Osteocyte (in vitro differentiated cells): ENCODE measurements around the gene KSR1. TPM values are rescaled to one million over a fixed set of nuclear protein-coding genes. Genes with fewer than 3 reads are reported as not detected.

Experiments used
- DNase-seq: peaks from one replicate; pipeline ENCODE4 v3.0.0; 2021; ENCODE audit warnings: mixed read lengths; ENCODE audit not compliant: unreplicated experiment; ENCODE audit errors: extremely low spot score
- H3K27ac Mint-ChIP-seq: one replicate; pipeline ENCODE4 v1.8.0; 2021; ENCODE audit warnings: mild to moderate bottlenecking, mixed read lengths; ENCODE audit not compliant: unreplicated experiment
- H3K27me3 Mint-ChIP-seq: one replicate; pipeline ENCODE4 v1.8.0; 2021; ENCODE audit warnings: mixed read lengths; ENCODE audit not compliant: unreplicated experiment
- H3K36me3 Mint-ChIP-seq: one replicate; pipeline ENCODE4 v1.8.0; 2021; ENCODE audit warnings: mixed read lengths; ENCODE audit not compliant: unreplicated experiment
- H3K4me1 Mint-ChIP-seq: one replicate; pipeline ENCODE4 v1.8.0; 2021; ENCODE audit warnings: mixed read lengths; ENCODE audit not compliant: unreplicated experiment
- H3K4me3 Mint-ChIP-seq: one replicate; pipeline ENCODE4 v1.8.0; 2021; ENCODE audit warnings: mild to moderate bottlenecking, moderate library complexity, mixed read lengths; ENCODE audit not compliant: unreplicated experiment
- H3K9me3 Mint-ChIP-seq: one replicate; pipeline ENCODE4 v1.8.0; 2021; ENCODE audit warnings: mixed read lengths; ENCODE audit not compliant: unreplicated experiment
- total RNA-seq: library from RNA; stranded (reverse); gene quantifications from 2 replicates; pipeline ENCODE4 v1.2.1, GENCODE V29; 2021
- TF ChIP-seq, protein P1 (sequence below): fragments of 200-600 bp; sonication (generic); IDR thresholded peaks from 2 replicates; pipeline ENCODE4 v1.5.0; 2021; ENCODE audit warnings: antibody characterized with exemption, mild to moderate bottlenecking, moderate library complexity

KSR1 gene
- total RNA-seq, 1 donor from 2014 or later: 63.4 TPM

DNA sequence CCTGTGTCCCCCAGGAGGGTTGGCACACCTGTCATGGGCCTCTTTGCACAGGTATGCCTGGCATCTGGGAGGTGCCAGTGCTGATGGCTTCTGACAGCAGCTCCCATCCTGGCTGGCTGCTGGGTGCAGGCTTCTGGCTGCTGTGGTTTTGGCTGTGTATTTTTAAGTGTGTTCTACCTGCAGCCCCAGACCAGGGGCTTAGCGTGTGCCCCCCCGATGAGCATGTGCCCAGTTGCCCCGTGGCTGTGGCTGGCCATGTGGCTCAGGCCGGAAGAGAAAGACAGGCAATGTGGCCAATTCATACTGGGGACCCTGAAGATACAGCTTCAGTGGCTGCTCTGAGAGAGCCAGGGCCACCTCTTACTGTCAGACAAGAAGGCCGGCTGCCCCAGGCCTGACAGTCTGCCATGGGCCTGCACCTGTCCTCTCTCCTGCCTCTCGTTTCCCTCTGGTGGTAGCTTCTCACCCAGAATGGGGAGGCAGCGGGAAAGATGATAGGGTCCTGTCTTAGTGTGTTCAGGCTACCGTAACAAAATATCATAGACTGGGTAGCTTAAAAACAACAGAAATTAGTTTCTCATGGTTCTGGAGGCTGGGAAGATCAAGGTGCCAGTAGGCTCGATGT, 137.1 kb downstream of the KSR1 start:
- no peaks in the 10 kb centered on the region for H3K27me3 Mint-ChIP-seq
- DNase-seq: no peak
- H3K4me1 Mint-ChIP-seq: no peaks in the 10 kb centered on the region
- H3K36me3 Mint-ChIP-seq: peaks cover 19% of the 10 kb centered on the region
- TF ChIP-seq, protein P1, sequence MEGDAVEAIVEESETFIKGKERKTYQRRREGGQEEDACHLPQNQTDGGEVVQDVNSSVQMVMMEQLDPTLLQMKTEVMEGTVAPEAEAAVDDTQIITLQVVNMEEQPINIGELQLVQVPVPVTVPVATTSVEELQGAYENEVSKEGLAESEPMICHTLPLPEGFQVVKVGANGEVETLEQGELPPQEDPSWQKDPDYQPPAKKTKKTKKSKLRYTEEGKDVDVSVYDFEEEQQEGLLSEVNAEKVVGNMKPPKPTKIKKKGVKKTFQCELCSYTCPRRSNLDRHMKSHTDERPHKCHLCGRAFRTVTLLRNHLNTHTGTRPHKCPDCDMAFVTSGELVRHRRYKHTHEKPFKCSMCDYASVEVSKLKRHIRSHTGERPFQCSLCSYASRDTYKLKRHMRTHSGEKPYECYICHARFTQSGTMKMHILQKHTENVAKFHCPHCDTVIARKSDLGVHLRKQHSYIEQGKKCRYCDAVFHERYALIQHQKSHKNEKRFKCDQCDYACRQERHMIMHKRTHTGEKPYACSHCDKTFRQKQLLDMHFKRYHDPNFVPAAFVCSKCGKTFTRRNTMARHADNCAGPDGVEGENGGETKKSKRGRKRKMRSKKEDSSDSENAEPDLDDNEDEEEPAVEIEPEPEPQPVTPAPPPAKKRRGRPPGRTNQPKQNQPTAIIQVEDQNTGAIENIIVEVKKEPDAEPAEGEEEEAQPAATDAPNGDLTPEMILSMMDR: no peak
- no peaks in the 10 kb centered on the region for H3K9me3 Mint-ChIP-seq
- no peak overlapping the region for H3K27ac Mint-ChIP-seq
- H3K4me3 Mint-ChIP-seq: no peak overlapping the region

- no peaks in the 10 kb centered on the region for H3K4me1 Mint-ChIP-seq
- no peaks in the 10 kb centered on the region for H3K27me3 Mint-ChIP-seq
- DNase-seq: no peak
These were observed 137.6 kb downstream of the KSR1 start for GRCh38 chr17:27593857-27594255.

DNA sequence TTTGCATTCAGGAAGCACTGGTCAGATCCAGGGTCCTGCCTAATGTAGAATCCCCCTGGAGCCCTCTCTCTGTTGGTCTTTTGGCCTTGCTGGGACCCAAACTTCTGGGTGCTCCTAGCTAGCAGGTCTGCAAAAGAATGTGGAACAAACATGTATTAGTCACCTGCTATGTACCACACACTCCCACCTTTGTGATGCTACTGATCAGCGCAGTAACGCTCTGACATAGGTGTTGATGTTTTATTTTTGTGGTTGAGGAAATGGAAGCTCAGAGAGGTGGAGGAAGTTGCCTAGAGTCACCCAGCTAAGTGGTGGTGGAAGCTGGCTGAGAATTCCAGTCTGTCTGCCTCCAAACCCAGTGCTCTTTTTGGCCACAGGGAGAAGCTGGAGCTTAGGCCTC, 139.0 kb downstream of the KSR1 start:
- Mint-ChIP-seq H3K4me1 (peaks cover 2% of the 10 kb centered on the region), H3K27ac (no peak overlapping the region), H3K9me3 (no peaks in the 10 kb centered on the region), H3K36me3 (peaks cover 19% of the 10 kb centered on the region), H3K4me3 (no peak overlapping the region), H3K27me3 (no peaks in the 10 kb centered on the region)
- TF ChIP-seq, protein P1: no peak
- DNase-seq: no peak

More at GRCh38 chr17:27593857-27594255, 137.6 kb downstream of the KSR1 start:
- TF ChIP-seq, protein P1: no peak
- Mint-ChIP-seq H3K9me3 (no peaks in the 10 kb centered on the region), H3K4me3 (no peak overlapping the region), H3K36me3 (peaks cover 19% of the 10 kb centered on the region), H3K27ac (no peak overlapping the region)

- no peak overlapping the region for H3K4me3 Mint-ChIP-seq
- TF ChIP-seq, protein P1: no peak
- H3K9me3 Mint-ChIP-seq: no peaks in the 10 kb centered on the region
- peaks cover 19% of the 10 kb centered on the region for H3K36me3 Mint-ChIP-seq
- no peak for DNase-seq
- peaks cover 2% of the 10 kb centered on the region for H3K4me1 Mint-ChIP-seq
- no peak overlapping the region for H3K27ac Mint-ChIP-seq
- no peaks in the 10 kb centered on the region for H3K27me3 Mint-ChIP-seq
These were observed 139.8 kb downstream of the KSR1 start for GRCh38 chr17:27596096-27596495.

GRCh38 chr17:27596566-27597187, 140.4 kb downstream of the KSR1 start:
- Mint-ChIP-seq H3K27ac (no peak overlapping the region), H3K9me3 (no peaks in the 10 kb centered on the region), H3K4me3 (no peak overlapping the region), H3K36me3 (peaks cover 25% of the 10 kb centered on the region), H3K27me3 (no peaks in the 10 kb centered on the region), H3K4me1 (peaks cover 2% of the 10 kb centered on the region)
- no peak for DNase-seq
- TF ChIP-seq, protein P1: no peak
